ENCODE data around the gene SLC29A2.

The SLC29A2 gene

DNA sequence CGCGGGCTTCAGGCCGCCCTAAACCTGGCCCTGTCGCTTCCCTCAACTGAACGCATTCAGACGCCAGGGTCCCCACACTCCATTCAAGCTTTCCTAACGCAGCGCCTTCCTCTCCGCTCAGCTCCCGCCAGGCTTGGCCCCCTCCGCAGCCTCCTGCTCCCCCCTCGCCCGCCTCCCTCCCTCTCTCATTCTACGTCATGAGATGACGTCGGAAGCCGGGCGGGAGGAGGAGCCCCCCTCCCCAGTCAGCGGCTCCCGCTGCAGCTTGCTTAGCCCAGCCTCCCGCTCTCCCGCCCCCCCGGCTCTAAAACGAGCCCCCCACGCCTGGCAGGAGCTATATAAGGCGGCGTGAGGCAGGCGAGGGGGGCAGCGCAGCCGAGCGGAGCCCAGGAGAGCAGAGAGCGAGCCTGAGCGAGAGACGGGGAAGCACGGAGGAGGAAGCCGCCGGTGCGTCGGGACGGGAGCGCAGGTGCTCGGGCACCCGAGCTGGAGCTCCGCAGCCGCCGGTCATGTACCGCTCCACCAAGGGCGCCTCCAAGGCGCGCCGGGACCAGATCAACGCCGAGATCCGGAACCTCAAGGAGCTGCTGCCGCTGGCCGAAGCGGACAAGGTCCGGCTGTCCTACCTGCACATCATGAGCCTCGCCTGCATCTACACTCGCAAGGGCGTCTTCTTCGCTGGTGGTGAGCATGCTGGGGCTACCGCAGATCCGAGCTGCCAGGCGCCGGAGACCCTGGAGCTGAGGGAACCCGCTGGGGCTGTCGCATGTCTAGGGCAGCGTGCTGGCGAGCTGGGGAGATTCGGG, 49.3 kb upstream of the SLC29A2 start, which contains the start of gene NPAS4 (continued):
- TF ChIP-seq, protein P1, sequence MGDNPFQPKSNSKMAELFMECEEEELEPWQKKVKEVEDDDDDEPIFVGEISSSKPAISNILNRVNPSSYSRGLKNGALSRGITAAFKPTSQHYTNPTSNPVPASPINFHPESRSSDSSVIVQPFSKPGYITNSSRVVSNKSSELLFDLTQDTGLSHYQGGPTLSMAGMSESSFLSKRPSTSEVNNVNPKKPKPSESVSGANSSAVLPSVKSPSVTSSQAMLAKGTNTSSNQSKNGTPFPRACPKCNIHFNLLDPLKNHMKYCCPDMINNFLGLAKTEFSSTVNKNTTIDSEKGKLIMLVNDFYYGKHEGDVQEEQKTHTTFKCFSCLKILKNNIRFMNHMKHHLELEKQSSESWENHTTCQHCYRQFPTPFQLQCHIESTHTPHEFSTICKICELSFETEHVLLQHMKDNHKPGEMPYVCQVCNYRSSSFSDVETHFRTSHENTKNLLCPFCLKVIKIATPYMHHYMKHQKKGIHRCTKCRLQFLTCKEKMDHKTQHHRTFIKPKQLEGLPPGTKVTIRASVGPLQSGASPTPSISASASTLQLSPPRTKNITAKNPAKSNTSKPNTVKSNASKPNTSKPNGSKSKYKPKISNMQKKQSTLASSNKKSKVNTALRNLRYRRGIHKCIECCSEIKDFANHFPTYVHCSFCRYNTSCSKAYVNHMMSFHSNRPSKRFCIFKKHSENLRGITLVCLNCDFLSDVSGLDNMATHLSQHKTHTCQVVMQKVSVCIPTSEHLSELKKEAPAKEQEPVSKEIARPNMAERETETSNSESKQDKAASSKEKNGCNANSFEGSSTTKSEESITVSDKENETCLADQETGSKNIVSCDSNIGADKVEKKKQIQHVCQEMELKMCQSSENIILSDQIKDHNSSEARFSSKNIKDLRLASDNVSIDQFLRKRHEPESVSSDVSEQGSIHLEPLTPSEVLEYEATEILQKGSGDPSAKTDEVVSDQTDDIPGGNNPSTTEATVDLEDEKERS (tag by site-specific recombination; IDR thresholded peaks at IDR 0.05), result no peak
- TF ChIP-seq, protein P2, sequence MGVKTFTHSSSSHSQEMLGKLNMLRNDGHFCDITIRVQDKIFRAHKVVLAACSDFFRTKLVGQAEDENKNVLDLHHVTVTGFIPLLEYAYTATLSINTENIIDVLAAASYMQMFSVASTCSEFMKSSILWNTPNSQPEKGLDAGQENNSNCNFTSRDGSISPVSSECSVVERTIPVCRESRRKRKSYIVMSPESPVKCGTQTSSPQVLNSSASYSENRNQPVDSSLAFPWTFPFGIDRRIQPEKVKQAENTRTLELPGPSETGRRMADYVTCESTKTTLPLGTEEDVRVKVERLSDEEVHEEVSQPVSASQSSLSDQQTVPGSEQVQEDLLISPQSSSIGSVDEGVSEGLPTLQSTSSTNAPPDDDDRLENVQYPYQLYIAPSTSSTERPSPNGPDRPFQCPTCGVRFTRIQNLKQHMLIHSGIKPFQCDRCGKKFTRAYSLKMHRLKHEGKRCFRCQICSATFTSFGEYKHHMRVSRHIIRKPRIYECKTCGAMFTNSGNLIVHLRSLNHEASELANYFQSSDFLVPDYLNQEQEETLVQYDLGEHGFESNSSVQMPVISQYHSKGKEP (tag by site-specific recombination; IDR thresholded peaks at IDR 0.05), result no peak
- TF ChIP-seq ZNF629 (tag by site-specific recombination; IDR thresholded peaks at IDR 0.05) (peak; percentile 77), KLF7 (tag by site-specific recombination; IDR thresholded peaks at IDR 0.05; ENCODE audit: borderline replicate concordance) (no peak), CTCF (tag by site-specific recombination; IDR thresholded peaks at IDR 0.05) (no peak), ZNF10 (tag by site-specific recombination; IDR thresholded peaks at IDR 0.05) (no peak), ZBTB11 (tag by site-specific recombination; conservative IDR thresholded peaks at IDR 0.05; ENCODE audit: low read depth) (no peak), ZNF514 (tag by site-specific recombination; IDR thresholded peaks at IDR 0.05) (no peak), ZNF768 (tag by site-specific recombination; IDR thresholded peaks at IDR 0.05) (no peak), ZBTB21 (tag by site-specific recombination; IDR thresholded peaks at IDR 0.05) (peak; percentile 60; the same call in 1 of the 2 replicates), ZNF24 (tag by site-specific recombination; IDR thresholded peaks at IDR 0.05) (no peak), GLI4 (tag by site-specific recombination; IDR thresholded peaks at IDR 0.05) (no peak)
- TF ChIP-seq, protein P3, sequence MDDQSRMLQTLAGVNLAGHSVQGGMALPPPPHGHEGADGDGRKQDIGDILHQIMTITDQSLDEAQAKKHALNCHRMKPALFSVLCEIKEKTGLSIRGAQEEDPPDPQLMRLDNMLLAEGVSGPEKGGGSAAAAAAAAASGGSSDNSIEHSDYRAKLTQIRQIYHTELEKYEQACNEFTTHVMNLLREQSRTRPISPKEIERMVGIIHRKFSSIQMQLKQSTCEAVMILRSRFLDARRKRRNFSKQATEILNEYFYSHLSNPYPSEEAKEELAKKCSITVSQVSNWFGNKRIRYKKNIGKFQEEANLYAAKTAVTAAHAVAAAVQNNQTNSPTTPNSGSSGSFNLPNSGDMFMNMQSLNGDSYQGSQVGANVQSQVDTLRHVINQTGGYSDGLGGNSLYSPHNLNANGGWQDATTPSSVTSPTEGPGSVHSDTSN (CRISPR knock-in tag; IDR thresholded peaks at IDR 0.05), result no peak
- TF ChIP-seq, protein P4, sequence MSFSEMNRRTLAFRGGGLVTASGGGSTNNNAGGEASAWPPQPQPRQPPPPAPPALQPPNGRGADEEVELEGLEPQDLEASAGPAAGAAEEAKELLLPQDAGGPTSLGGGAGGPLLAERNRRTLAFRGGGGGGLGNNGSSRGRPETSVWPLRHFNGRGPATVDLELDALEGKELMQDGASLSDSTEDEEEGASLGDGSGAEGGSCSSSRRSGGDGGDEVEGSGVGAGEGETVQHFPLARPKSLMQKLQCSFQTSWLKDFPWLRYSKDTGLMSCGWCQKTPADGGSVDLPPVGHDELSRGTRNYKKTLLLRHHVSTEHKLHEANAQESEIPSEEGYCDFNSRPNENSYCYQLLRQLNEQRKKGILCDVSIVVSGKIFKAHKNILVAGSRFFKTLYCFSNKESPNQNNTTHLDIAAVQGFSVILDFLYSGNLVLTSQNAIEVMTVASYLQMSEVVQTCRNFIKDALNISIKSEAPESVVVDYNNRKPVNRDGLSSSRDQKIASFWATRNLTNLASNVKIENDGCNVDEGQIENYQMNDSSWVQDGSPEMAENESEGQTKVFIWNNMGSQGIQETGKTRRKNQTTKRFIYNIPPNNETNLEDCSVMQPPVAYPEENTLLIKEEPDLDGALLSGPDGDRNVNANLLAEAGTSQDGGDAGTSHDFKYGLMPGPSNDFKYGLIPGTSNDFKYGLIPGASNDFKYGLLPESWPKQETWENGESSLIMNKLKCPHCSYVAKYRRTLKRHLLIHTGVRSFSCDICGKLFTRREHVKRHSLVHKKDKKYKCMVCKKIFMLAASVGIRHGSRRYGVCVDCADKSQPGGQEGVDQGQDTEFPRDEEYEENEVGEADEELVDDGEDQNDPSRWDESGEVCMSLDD (tag by site-specific recombination; IDR thresholded peaks at IDR 0.05), result no peak

Data from HEK293 (cell line).